ENCODE measurements around the gene RASL11B. TPM values are rescaled to one million over a fixed set of nuclear protein-coding genes. Genes with fewer than 3 reads are reported as not detected.

RASL11B gene
- total and polyA plus RNA-seq, 12 donors = 1.3 to 11.0 (median 3.3) TPM

GRCh38 chr4:52836678-52837077 lies 25.4 kb upstream of the RASL11B start:
- H3K4me1 ChIP-seq (replicated peaks in 1 of 2) = peaks cover 2 to 6% of the 10 kb centered on the region in 2 donors
- 88 to 97% (median 96%) methylated on average over 7 of the region's 7 CpGs for WGBS, 4 donors
- H3K4me3 ChIP-seq = no peak overlapping the region
- H3K36me3 ChIP-seq (replicated peaks in 1 of 2) = no peaks in the 10 kb centered on the region
- H3K27ac ChIP-seq = no peak overlapping the region
- intact Hi-C loops (cut with DNase I) = no loop called here
- H3K9me3 ChIP-seq (replicated peaks in 1 of 3) = no peaks in the 10 kb centered on the region
- no peak for TF ChIP-seq POLR2A (IDR thresholded peaks at IDR 0.05)
- TF ChIP-seq CTCF (IDR thresholded peaks at IDR 0.05) = no peak
- H3K27me3 ChIP-seq = no peaks in the 10 kb centered on the region
- DNase-seq = no peak

GRCh38 chr4:52837716-52838558 lies 24.2 kb upstream of the RASL11B start:
- TF ChIP-seq CTCF (IDR thresholded peaks at IDR 0.05) (no peak), POLR2A (IDR thresholded peaks at IDR 0.05) (no peak)
- H3K9me3 ChIP-seq (replicated peaks in 1 of 3) = no peaks in the 10 kb centered on the region
- no peak for DNase-seq
- H3K4me1 ChIP-seq (replicated peaks in 1 of 2) = peaks cover 11 to 14% of the 10 kb centered on the region in 2 donors
- intact Hi-C loops (cut with DNase I) = no loop called here
- H3K27me3 ChIP-seq = no peaks in the 10 kb centered on the region
- H3K36me3 ChIP-seq (replicated peaks in 1 of 2) = no peaks in the 10 kb centered on the region
- 75 to 86% (median 84%) methylated on average over 7 of the region's 7 CpGs for WGBS, 4 donors
- H3K27ac ChIP-seq = no peak overlapping the region
- no peak overlapping the region for H3K4me3 ChIP-seq

DNA sequence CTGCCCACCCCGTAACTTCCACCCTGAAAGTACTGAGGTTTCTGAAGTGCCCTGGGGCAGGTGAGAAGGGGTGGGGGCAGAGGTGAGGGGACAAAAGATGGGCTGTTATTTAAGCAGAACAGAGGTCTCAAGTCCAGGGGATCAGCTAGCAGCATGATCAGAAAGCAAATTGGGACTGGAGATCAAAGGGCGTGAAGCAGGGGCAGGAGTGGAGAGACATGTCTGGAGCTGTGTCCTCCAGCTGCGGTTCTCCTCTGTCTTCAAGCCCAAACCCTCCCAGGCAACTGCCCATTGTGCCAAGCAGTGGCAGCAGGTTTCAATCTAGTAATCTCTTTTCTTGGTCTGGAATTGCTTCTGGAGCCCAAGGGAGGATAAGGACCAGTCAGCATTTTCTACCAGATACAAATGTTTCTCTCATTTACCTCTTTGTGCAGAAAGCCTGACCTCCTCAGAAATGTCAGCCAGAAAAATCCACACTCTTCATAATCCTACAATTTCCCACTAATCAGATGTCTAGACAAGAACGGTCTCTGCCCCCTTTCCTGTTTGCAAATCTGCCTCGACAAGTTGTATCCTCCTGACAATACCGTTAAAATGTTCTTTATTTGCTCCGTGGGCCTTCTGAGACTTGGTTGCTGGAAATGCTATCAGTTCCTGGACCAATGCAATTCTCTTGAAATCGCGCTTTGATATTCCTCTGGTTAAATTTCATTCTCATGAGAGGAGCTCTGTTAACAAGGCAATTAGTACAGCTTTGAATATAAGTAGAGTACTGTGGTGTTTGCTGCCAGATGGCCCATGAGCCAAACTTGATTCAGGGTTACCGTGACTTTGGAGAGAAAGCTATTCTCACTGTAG lies 23.2 kb upstream of the RASL11B start:
- no peaks in the 10 kb centered on the region for H3K9me3 ChIP-seq (replicated peaks in 1 of 3)
- no peak for DNase-seq
- no peak for TF ChIP-seq CTCF (IDR thresholded peaks at IDR 0.05)
- no peak for TF ChIP-seq POLR2A (IDR thresholded peaks at IDR 0.05)
- H3K4me1 ChIP-seq (replicated peaks in 1 of 2) = peaks cover 11 to 14% of the 10 kb centered on the region in 2 donors
- H3K27ac ChIP-seq = no peak overlapping the region
- no peaks in the 10 kb centered on the region for H3K36me3 ChIP-seq (replicated peaks in 1 of 2)
- intact Hi-C loops (cut with DNase I) = no loop called here
- H3K27me3 ChIP-seq = no peaks in the 10 kb centered on the region
- no peak overlapping the region for H3K4me3 ChIP-seq
- 75 to 81% (median 80%) methylated on average over 10 of the region's 10 CpGs for WGBS, 4 donors

Measured in adrenal gland (tissue), 12 donors.